Measurements from ENCODE around the gene ARHGEF17.

Gene ARHGEF17

GRCh38 chr11:73416786-73417185 lies 108.7 kb downstream of the ARHGEF17 start:
- DNase-seq = no peak
